ENCODE data around the gene TFEB. TPM values are rescaled to one million over a fixed set of nuclear protein-coding genes. Genes with fewer than 3 reads are reported as not detected.

The TFEB gene
- total RNA-seq, 1 experiment from 2014 or later = 1.8 TPM

- no peak for TF ChIP-seq EZH2 (IDR thresholded peaks at IDR 0.05; ENCODE audit: borderline replicate concordance, low read depth, low read length, poor library complexity, severe bottlenecking)
- TF ChIP-seq, protein P1, sequence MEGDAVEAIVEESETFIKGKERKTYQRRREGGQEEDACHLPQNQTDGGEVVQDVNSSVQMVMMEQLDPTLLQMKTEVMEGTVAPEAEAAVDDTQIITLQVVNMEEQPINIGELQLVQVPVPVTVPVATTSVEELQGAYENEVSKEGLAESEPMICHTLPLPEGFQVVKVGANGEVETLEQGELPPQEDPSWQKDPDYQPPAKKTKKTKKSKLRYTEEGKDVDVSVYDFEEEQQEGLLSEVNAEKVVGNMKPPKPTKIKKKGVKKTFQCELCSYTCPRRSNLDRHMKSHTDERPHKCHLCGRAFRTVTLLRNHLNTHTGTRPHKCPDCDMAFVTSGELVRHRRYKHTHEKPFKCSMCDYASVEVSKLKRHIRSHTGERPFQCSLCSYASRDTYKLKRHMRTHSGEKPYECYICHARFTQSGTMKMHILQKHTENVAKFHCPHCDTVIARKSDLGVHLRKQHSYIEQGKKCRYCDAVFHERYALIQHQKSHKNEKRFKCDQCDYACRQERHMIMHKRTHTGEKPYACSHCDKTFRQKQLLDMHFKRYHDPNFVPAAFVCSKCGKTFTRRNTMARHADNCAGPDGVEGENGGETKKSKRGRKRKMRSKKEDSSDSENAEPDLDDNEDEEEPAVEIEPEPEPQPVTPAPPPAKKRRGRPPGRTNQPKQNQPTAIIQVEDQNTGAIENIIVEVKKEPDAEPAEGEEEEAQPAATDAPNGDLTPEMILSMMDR (conservative IDR thresholded peaks at IDR 0.05; ENCODE audit: low read depth, low read length) = peak; percentile 92
- H3K9me3 ChIP-seq (ENCODE audit: low read depth, low read length, poor library complexity, severe bottlenecking) = no peaks in the 10 kb centered on the region
- no peaks in the 10 kb centered on the region for H3K36me3 ChIP-seq (ENCODE audit: insufficient read depth, low read length, poor library complexity, severe bottlenecking)
- H3K4me1 ChIP-seq (ENCODE audit: insufficient read depth, low read length, poor library complexity, severe bottlenecking) = peaks cover 25% of the 10 kb centered on the region
- CTCF ChIA-PET = interaction anchor here (0.6 to 1.8 kb wide), 11 partner anchors 35 to 557 kb away, joined by 3 to 18 read pairs (median 6); no protein-coding TSS in a partner anchor
- intact Hi-C loops (cut with micrococcal nuclease; ENCODE audit: unreplicated experiment) = loop anchor here (1.0 to 10.0 kb wide), 4 partner anchors 40 to 375 kb away; no protein-coding TSS in a partner anchor
- H3K27ac ChIP-seq (ENCODE audit: low read depth, low read length, poor library complexity, severe bottlenecking) = no peak overlapping the region
- DNase-seq (ENCODE audit: low spot score) = peak; percentile 95
- POLR2A ChIA-PET (ENCODE audit: low non-redundant PET) = no interaction called here
- BruUV-seq (replicated peaks) = no TSS peak
- H3K4me3 ChIP-seq (ENCODE audit: low read depth, low read length, poor library complexity, severe bottlenecking) = no peak overlapping the region
- H3K27me3 ChIP-seq (replicated peaks; ENCODE audit: insufficient read depth, low read depth, low read length, poor library complexity) = no peaks in the 10 kb centered on the region
Measured at GRCh38 chr6:41682056-41682477, 53.3 kb downstream of the TFEB start.

- POLR2A ChIA-PET (ENCODE audit: low non-redundant PET) = interaction anchor here (0.7 kb wide), 1 partner anchor 170 kb away, joined by 4 read pairs; no protein-coding TSS in a partner anchor
- intact Hi-C loops (cut with micrococcal nuclease; ENCODE audit: unreplicated experiment) = loop anchor here (5.0 to 10.0 kb wide), 2 partner anchors 38 to 364 kb away; no protein-coding TSS in a partner anchor
- peaks cover 25% of the 10 kb centered on the region for H3K4me1 ChIP-seq (ENCODE audit: insufficient read depth, low read length, poor library complexity, severe bottlenecking)
Measured at GRCh38 chr6:41680182-41680965, 55.0 kb downstream of the TFEB start.

DNA sequence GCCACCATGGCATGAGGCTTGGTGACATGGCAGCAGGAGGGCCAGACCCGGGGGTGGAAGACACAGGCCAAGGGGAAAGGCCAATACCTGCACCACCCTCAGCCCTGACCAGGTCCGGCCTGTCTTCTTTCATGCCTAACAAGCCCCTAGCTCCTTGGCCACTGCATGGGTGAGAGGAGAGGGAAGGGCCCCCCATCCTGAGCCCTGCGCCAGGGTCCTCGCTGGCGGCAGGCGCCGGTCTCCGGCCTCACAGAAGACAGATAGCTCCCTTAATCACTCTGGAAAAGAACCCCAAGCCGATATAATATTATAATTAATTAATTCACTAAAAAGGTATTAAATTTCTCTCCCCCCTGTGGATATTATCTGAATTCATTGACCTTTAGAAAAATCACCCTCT, 55.7 kb downstream of the TFEB start:
- Histone ChIP-seq H3K36me3 (ENCODE audit: insufficient read depth, low read length, poor library complexity, severe bottlenecking) (no peaks in the 10 kb centered on the region), H3K4me3 (ENCODE audit: low read depth, low read length, poor library complexity, severe bottlenecking) (no peak overlapping the region), H3K27me3 (replicated peaks; ENCODE audit: insufficient read depth, low read depth, low read length, poor library complexity) (no peaks in the 10 kb centered on the region), H3K27ac (ENCODE audit: low read depth, low read length, poor library complexity, severe bottlenecking) (no peak overlapping the region), H3K9me3 (ENCODE audit: low read depth, low read length, poor library complexity, severe bottlenecking) (no peaks in the 10 kb centered on the region), H3K4me1 (ENCODE audit: insufficient read depth, low read length, poor library complexity, severe bottlenecking) (peaks cover 25% of the 10 kb centered on the region)
- POLR2A ChIA-PET (ENCODE audit: low non-redundant PET) = interaction anchor here (0.6 kb wide), 1 partner anchor 315 kb away, joined by 4 read pairs; no protein-coding TSS in a partner anchor
- TF ChIP-seq, protein P1 (conservative IDR thresholded peaks at IDR 0.05; ENCODE audit: low read depth, low read length) = no peak
- TF ChIP-seq EZH2 (IDR thresholded peaks at IDR 0.05; ENCODE audit: borderline replicate concordance, low read depth, low read length, poor library complexity, severe bottlenecking) = no peak
- CTCF ChIA-PET = interaction anchor here (0.6 kb wide), 1 partner anchor 77 kb away, joined by 3 read pairs; no protein-coding TSS in a partner anchor
- intact Hi-C loops (cut with micrococcal nuclease; ENCODE audit: unreplicated experiment) = loop anchor here (5.0 to 10.0 kb wide), 2 partner anchors 37 to 365 kb away; no protein-coding TSS in a partner anchor
- BruUV-seq (replicated peaks) = no TSS peak
- no peak for DNase-seq (ENCODE audit: low spot score)

More at GRCh38 chr6:41680182-41680965, 55.0 kb downstream of the TFEB start:
- CTCF ChIA-PET = no interaction called here
- Histone ChIP-seq H3K9me3 (ENCODE audit: low read depth, low read length, poor library complexity, severe bottlenecking) (no peaks in the 10 kb centered on the region), H3K4me3 (ENCODE audit: low read depth, low read length, poor library complexity, severe bottlenecking) (no peak overlapping the region), H3K27me3 (replicated peaks; ENCODE audit: insufficient read depth, low read depth, low read length, poor library complexity) (no peaks in the 10 kb centered on the region), H3K27ac (ENCODE audit: low read depth, low read length, poor library complexity, severe bottlenecking) (no peak overlapping the region), H3K36me3 (ENCODE audit: insufficient read depth, low read length, poor library complexity, severe bottlenecking) (no peaks in the 10 kb centered on the region)
- no TSS peak for BruUV-seq (replicated peaks)
- TF ChIP-seq EZH2 (IDR thresholded peaks at IDR 0.05; ENCODE audit: borderline replicate concordance, low read depth, low read length, poor library complexity, severe bottlenecking) = no peak
- TF ChIP-seq, protein P1 (conservative IDR thresholded peaks at IDR 0.05; ENCODE audit: low read depth, low read length) = no peak
- no peak for DNase-seq (ENCODE audit: low spot score)
